Skeletal muscle tissue (tissue), 4 donors: ENCODE data around the gene GGTA1. TPM values are rescaled to one million over a fixed set of nuclear protein-coding genes. Genes with fewer than 3 reads are reported as not detected.
A peak's percentile ranks its signal among the peaks of the same experiment; 100 is the strongest.
"Not testable (repeated sequence)": the region's sequence is repeated elsewhere in the genome, so short reads cannot be mapped to it uniquely, and the experiment has no call there.

Experiments used
- H3K27ac ChIP-seq: one replicate; pipeline ENCODE4 v1.7.0; 2013; ENCODE audit warnings: mild to moderate bottlenecking, low read depth, low read length, inconsistent platforms
- H3K27me3 ChIP-seq, 3 donors: one replicate each; pipeline ENCODE4 v1.7.0; 2013; ENCODE audit warnings: low read length in 3 of 3; ENCODE audit not compliant: control insufficient read depth in 3 of 3, insufficient read depth in 3 of 3
- H3K36me3 ChIP-seq, 3 donors: one replicate each; pipeline ENCODE4 v1.7.0; 2013; ENCODE audit warnings: low read length in 3 of 3; ENCODE audit not compliant: control insufficient read depth in 3 of 3, insufficient read depth in 3 of 3
- H3K4me1 ChIP-seq, 3 donors: one replicate each; pipeline ENCODE4 v1.7.0; 2013; ENCODE audit warnings: low read length in 3 of 3, mild to moderate bottlenecking in 3 of 3; ENCODE audit not compliant: control insufficient read depth in 3 of 3, insufficient read depth in 3 of 3
- H3K4me3 ChIP-seq, 3 donors: one replicate each; pipeline ENCODE4 v1.7.0; 2013; ENCODE audit warnings: low read length in 3 of 3
- H3K9ac ChIP-seq, 3 donors: one replicate each; pipeline ENCODE4 v1.7.0; 2013; ENCODE audit warnings: low read length in 3 of 3, mild to moderate bottlenecking in 3 of 3, moderate library complexity in 2 of 3, low read depth in 1 of 3
- H3K9me3 ChIP-seq, 3 donors: one replicate each; pipeline ENCODE4 v1.7.0; 2013; ENCODE audit warnings: low read length in 3 of 3; ENCODE audit not compliant: control insufficient read depth in 3 of 3
- total RNA-seq: library from RNA; depleted of rRNA; stranded (reverse); fragments of >200 nt; gene quantifications from one replicate; pipeline ENCODE4 v1.2.3, GENCODE V29; 2014
- donor health status: Osteomylitis.

GGTA1 gene
- total RNA-seq, 1 donor from 2014 or later, result 6.3 TPM

GRCh38 chr9:121529237-121529987, 29.8 kb upstream of the GGTA1 start:
- no peaks in the 10 kb centered on the region for H3K9me3 ChIP-seq
- peak overlapping the region; percentile 46 for H3K27ac ChIP-seq
- no peaks in the 10 kb centered on the region for H3K36me3 ChIP-seq
- H3K4me1 ChIP-seq, result peaks cover 7 to 18% (median 11%) of the 10 kb centered on the region in 3 donors
- H3K27me3 ChIP-seq, result no peaks in the 10 kb centered on the region
- peak overlapping the region in 1 of 3 donors; percentile 43 for H3K4me3 ChIP-seq
- no peak overlapping the region for H3K9ac ChIP-seq

- Histone ChIP-seq H3K9me3 (no peaks in the 10 kb centered on the region), H3K27ac (no peak overlapping the region), H3K9ac (no peak overlapping the region), H3K27me3 (no peaks in the 10 kb centered on the region), H3K36me3 (no peaks in the 10 kb centered on the region), H3K4me1 (peaks cover 7 to 18% (median 11%) of the 10 kb centered on the region in 3 donors), H3K4me3 (no peak overlapping the region)
These were observed 29.0 kb upstream of the GGTA1 start for GRCh38 chr9:121528642-121529041.

GRCh38 chr9:121527371-121527770, 27.7 kb upstream of the GGTA1 start:
- Histone ChIP-seq H3K27ac (no peak overlapping the region), H3K9ac (no peak overlapping the region)

DNA sequence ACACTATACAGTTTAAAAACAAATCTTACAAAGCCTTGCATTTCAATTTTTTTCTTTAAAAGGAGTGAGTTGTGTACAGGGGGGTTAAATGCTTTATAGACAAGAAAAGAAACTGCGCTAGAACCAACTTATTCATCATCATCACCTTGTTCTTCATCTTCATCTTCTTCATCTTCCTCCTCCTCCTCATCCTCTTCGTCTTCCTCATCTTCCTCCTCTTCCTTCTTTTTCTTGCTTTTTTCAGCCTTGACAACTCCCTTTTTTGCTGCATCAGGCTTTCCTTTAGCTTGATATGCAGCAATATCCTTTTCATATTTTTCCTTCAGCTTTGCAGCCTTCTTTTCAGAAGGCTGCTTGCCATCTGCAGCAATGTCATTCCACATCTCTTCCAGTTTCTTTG, 20.0 kb upstream of the GGTA1 start:
- H3K4me3 ChIP-seq, H3K9me3 ChIP-seq, H3K9ac ChIP-seq, H3K4me1 ChIP-seq, H3K27ac ChIP-seq, H3K36me3 ChIP-seq, H3K27me3 ChIP-seq: not testable (repeated sequence)

More at GRCh38 chr9:121527371-121527770, 27.7 kb upstream of the GGTA1 start:
- Histone ChIP-seq H3K9me3 (no peaks in the 10 kb centered on the region), H3K27me3 (no peaks in the 10 kb centered on the region), H3K4me1 (peaks cover 7 to 11% (median 9%) of the 10 kb centered on the region in 3 donors), H3K36me3 (no peaks in the 10 kb centered on the region), H3K4me3 (no peak overlapping the region)

DNA sequence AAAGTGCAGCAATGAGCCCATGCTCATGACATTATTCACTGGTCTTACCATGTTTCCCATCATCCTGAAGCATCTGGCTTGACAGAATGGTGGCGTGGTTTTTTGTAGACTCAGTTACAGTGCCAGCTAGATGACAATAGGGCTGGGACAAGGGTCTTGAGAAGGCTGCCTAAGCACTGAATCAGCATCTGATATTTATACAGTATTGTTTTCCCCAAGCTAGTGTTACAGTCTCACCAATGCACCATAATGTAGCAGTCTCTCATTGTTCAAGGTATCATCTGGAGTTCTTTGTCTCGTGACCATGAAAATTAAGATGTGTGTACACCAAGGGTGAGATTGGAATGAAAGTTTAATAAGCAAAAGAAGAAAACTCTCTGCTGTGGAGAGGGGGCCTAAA, 19.0 kb upstream of the GGTA1 start:
- Histone ChIP-seq H3K36me3 (no peaks in the 10 kb centered on the region), H3K9me3 (peaks cover 0 to 2% (median 0%) of the 10 kb centered on the region in 3 donors), H3K27me3 (no peaks in the 10 kb centered on the region), H3K27ac (no peak overlapping the region), H3K4me1 (no peaks in the 10 kb centered on the region), H3K9ac (no peak overlapping the region), H3K4me3 (no peak overlapping the region)

- H3K4me1 ChIP-seq, H3K27me3 ChIP-seq, H3K9me3 ChIP-seq, H3K36me3 ChIP-seq, H3K9ac ChIP-seq, H3K27ac ChIP-seq, H3K4me3 ChIP-seq: not testable (repeated sequence)
These were observed 13.5 kb upstream of the GGTA1 start for GRCh38 chr9:121513166-121513565.

DNA sequence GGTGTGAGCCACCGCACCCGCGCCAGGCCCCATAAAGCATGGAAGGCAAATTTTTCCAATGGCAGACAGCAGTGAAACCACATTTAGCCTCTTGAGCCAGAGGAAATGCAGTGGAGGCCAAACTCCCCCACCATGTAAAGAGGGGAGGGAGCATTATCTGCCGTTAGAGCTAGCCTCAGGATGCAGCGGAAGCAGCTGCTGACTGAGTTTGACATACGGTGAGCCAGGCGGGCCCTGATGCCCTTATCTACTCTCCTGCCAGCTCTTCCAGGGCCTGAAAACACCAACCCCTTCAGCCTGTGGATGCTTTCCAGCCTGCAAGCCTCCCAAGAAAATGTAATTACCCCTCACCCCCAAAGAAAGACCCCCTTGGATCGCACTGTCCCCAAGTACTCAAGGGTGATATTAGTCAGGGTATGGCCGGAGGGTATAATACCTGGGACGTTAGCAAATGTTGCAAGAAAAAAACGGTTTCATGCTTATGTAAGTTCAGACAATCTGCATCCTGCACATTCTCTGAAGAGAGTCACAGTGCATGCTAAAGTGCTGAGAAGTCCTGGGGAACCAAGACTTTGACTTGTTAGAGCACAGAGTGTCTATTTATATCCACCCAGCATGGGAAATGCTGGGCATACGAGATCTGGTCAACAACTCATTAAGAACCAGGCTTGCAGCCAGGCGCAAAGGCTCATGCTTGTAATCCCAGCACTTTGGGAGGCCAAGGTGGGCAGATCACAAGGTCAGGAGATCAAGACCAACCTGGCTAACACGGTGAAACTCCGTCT, 11.3 kb upstream of the GGTA1 start:
- H3K36me3 ChIP-seq, result no peaks in the 10 kb centered on the region
- peaks cover 0 to 4% (median 0%) of the 10 kb centered on the region in 3 donors for H3K27me3 ChIP-seq
- H3K4me3 ChIP-seq, result no peak overlapping the region
- H3K9ac ChIP-seq, result no peak overlapping the region
- H3K4me1 ChIP-seq, result peaks cover 0 to 9% (median 7%) of the 10 kb centered on the region in 3 donors
- no peaks in the 10 kb centered on the region for H3K9me3 ChIP-seq
- no peak overlapping the region for H3K27ac ChIP-seq

- Histone ChIP-seq H3K4me3 (no peak overlapping the region), H3K27me3 (peaks cover 0 to 5% (median 0%) of the 10 kb centered on the region in 3 donors), H3K36me3 (no peaks in the 10 kb centered on the region), H3K9me3 (no peaks in the 10 kb centered on the region), H3K9ac (no peak overlapping the region), H3K4me1 (peaks cover 0 to 9% (median 7%) of the 10 kb centered on the region in 3 donors), H3K27ac (no peak overlapping the region)
These were observed 9.5 kb upstream of the GGTA1 start for GRCh38 chr9:121509180-121509579.

DNA sequence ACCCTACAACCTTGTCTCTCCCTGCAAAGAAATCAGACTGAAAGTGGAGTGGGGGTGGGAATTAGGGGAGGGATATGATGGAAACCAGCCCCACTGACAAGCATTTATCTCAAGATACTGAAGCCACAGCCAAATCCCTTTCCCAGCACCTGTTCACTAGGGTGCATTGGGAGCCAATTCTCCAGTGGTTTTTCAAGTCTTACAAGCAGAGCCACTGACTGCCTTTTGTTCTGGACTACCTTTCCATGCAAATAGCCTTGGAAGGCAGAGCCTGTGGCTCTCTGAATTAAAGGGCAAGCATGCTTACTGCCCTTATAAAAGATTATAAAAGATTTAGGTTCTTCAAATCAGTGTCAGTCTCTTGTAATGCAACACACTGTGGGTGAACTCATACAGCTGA, 8.8 kb upstream of the GGTA1 start:
- Histone ChIP-seq H3K9me3 (no peaks in the 10 kb centered on the region), H3K27ac (no peak overlapping the region), H3K27me3 (peaks cover 0 to 5% (median 0%) of the 10 kb centered on the region in 3 donors)

More for the DNA sequence above, 8.8 kb upstream of the GGTA1 start:
- Histone ChIP-seq H3K4me3 (no peak overlapping the region), H3K36me3 (no peaks in the 10 kb centered on the region), H3K9ac (no peak overlapping the region), H3K4me1 (peaks cover 0 to 9% (median 7%) of the 10 kb centered on the region in 3 donors)
